T-helper 2 cell treated with Interferon-gamma antibody and Interleukin-4, amounts not matched to agents 100 ng/mL and 5 ng/mL, for 36 hours (primary cell): ENCODE results near the gene MFNG. TPM values are rescaled to one million over a fixed set of nuclear protein-coding genes. Genes with fewer than 3 reads are reported as not detected.
"Not testable (repeated sequence)": the region's sequence is repeated elsewhere in the genome, so short reads cannot be mapped to it uniquely, and the experiment has no call there.

Experiments used
- intact Hi-C: fragments of 100-400 bp; cut with micrococcal nuclease; formaldehyde crosslinking; loops from one replicate; pipeline ENCODE4 v1.15.1; 2023
- total RNA-seq: library from RNA; stranded (reverse); gene quantifications from 2 replicates; pipeline ENCODE4 v1.2.3, GENCODE V29; 2022

Gene MFNG
- total RNA-seq: 247 and 250 TPM in 2 replicates

- intact Hi-C loops: loop anchor here (10.0 kb wide), 1 partner anchor 242 kb away; the partner anchor contains the start of gene RAC2
Measured at GRCh38 chr22:37486224-37486845, at the start of gene MFNG. TSS of gene MFNG (minus strand) at chr22:37486384. CDS start at chr22:37486177, 207 bp downstream.

GRCh38 chr22:37535159-37535558 lies 49.0 kb upstream of the MFNG start:
- intact Hi-C loops: no loop called here

GRCh38 chr22:37534445-37534844 lies 48.3 kb upstream of the MFNG start:
- intact Hi-C loops: no loop called here

- intact Hi-C loops: no loop called here
Measured at GRCh38 chr22:37533995-37534394, 47.8 kb upstream of the MFNG start.

- intact Hi-C loops: no loop called here
Measured at GRCh38 chr22:37529652-37530345, 43.6 kb upstream of the MFNG start.

GRCh38 chr22:37527952-37528351 lies 41.8 kb upstream of the MFNG start:
- intact Hi-C loops: not testable (repeated sequence)

- intact Hi-C loops: not testable (repeated sequence)
Measured at GRCh38 chr22:37527081-37527752, 41.0 kb upstream of the MFNG start.

- intact Hi-C loops: no loop called here
Measured at GRCh38 chr22:37526376-37526775, 40.2 kb upstream of the MFNG start.

GRCh38 chr22:37525746-37526350 lies 39.7 kb upstream of the MFNG start:
- intact Hi-C loops: no loop called here

GRCh38 chr22:37525073-37525745 lies 39.0 kb upstream of the MFNG start:
- intact Hi-C loops: no loop called here

GRCh38 chr22:37522482-37522881 lies 36.3 kb upstream of the MFNG start:
- intact Hi-C loops: no loop called here

GRCh38 chr22:37521236-37521739 lies 35.1 kb upstream of the MFNG start:
- intact Hi-C loops: no loop called here

GRCh38 chr22:37520776-37521191 lies 34.6 kb upstream of the MFNG start:
- intact Hi-C loops: no loop called here

GRCh38 chr22:37519268-37520195 lies 33.3 kb upstream of the MFNG start, which contains the start of gene CARD10:
TSS of gene CARD10 (minus strand) at chr22:37519415. CDS start at chr22:37519200, 215 bp downstream.
- intact Hi-C loops: no loop called here

GRCh38 chr22:37518509-37519267 lies 32.5 kb upstream of the MFNG start:
- intact Hi-C loops: no loop called here

- intact Hi-C loops: no loop called here
Measured at GRCh38 chr22:37517826-37518450, 31.8 kb upstream of the MFNG start.

- intact Hi-C loops: no loop called here
Measured at GRCh38 chr22:37516456-37516855, 30.3 kb upstream of the MFNG start.

- intact Hi-C loops: no loop called here
Measured at GRCh38 chr22:37515901-37516300, 29.7 kb upstream of the MFNG start.
